Measurements from ENCODE around the gene DNMT3B.
"Not testable (repeated sequence)": the region's sequence is repeated elsewhere in the genome, so short reads cannot be mapped to it uniquely, and the experiment has no call there.

Gene DNMT3B

GRCh38 chr20:32762754-32763201, 593 bp downstream of the DNMT3B start:
- Histone ChIP-seq H3K4me3 (ENCODE audit: low read depth, low read length, poor library complexity, severe bottlenecking) (peak overlapping the region; percentile 93), H3K27me3 (ENCODE audit: insufficient read depth, low read length) (no peaks in the 10 kb centered on the region), H3K4me1 (ENCODE audit: insufficient read depth, low read length, severe bottlenecking) (peaks cover 35% of the 10 kb centered on the region), H3K9me3 (ENCODE audit: low read length) (no peaks in the 10 kb centered on the region), H3K4me2 (ENCODE audit: low read length) (peak overlapping the region; percentile 97), H3K27ac (ENCODE audit: low read depth, low read length, poor library complexity, severe bottlenecking) (no peak overlapping the region), H4K20me1 (ENCODE audit: insufficient read depth, low read length) (no peaks in the 10 kb centered on the region), H2AFZ (ENCODE audit: low read length) (no peak overlapping the region), H3K36me3 (ENCODE audit: insufficient read depth, low read length) (no peaks in the 10 kb centered on the region), H3K9me2 (ENCODE audit: low read depth, low read length) (no peaks in the 10 kb centered on the region), H3K9ac (ENCODE audit: low read length) (peak overlapping the region; percentile 84), H3K79me2 (ENCODE audit: insufficient read depth, low read length) (no peaks in the 10 kb centered on the region), H3F3A (ENCODE audit: insufficient read depth, low read length) (0 out of 2 replicates have a peak, but pooled peaks cover 5% of the 10 kb centered on the region)
- TF ChIP-seq, protein P1, sequence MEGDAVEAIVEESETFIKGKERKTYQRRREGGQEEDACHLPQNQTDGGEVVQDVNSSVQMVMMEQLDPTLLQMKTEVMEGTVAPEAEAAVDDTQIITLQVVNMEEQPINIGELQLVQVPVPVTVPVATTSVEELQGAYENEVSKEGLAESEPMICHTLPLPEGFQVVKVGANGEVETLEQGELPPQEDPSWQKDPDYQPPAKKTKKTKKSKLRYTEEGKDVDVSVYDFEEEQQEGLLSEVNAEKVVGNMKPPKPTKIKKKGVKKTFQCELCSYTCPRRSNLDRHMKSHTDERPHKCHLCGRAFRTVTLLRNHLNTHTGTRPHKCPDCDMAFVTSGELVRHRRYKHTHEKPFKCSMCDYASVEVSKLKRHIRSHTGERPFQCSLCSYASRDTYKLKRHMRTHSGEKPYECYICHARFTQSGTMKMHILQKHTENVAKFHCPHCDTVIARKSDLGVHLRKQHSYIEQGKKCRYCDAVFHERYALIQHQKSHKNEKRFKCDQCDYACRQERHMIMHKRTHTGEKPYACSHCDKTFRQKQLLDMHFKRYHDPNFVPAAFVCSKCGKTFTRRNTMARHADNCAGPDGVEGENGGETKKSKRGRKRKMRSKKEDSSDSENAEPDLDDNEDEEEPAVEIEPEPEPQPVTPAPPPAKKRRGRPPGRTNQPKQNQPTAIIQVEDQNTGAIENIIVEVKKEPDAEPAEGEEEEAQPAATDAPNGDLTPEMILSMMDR (IDR thresholded peaks at IDR 0.05; ENCODE audit: low read length): no peak
- no peak for TF ChIP-seq EZH2 (IDR thresholded peaks at IDR 0.05; ENCODE audit: borderline replicate concordance, low read length)

DNA sequence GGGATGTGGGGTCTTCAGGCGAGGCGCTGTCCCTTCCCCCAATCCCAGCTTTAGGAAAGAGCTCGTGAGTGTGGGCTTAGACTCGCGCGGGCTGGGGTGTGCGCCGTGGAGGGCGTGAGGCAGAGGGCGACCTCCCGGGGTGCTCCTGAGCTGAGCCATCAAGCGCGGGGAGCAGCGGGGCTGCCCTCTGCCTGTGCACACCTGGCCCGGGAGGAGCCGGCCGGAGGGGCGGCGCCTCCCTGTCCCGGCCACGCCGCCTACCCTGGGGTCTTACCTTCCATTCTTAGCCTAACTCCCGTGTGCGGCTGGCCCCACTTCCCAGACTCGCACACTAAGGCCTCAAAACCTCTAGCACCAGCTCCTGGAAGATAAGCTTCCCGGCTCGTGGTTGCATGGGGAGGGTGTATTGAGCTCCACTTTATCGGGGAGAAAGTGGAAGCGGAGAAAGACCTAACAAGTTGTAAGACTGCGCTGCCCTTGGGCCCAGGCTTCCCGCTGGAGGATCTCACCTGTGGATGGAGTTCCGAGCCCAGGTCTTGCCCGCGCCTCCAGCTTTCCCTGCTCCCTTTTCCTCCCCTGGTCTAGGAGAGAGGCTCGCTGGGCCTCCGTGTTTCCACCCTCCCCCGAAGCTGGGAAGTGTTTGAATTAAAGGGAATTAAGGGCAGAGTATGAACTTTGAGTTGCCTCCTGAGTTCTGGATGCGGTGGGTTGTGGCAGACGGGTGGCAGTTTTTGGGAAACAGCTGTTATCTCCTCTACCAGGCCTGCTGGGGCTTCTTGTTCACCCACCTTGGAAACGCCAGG, 1.2 kb downstream of the DNMT3B start:
- Histone ChIP-seq H3K4me2 (ENCODE audit: low read length) (peak overlapping the region; percentile 97), H4K20me1 (ENCODE audit: insufficient read depth, low read length) (no peaks in the 10 kb centered on the region), H3K4me3 (ENCODE audit: low read depth, low read length, poor library complexity, severe bottlenecking) (peak overlapping the region; percentile 93), H3K36me3 (ENCODE audit: insufficient read depth, low read length) (no peaks in the 10 kb centered on the region), H3K9ac (ENCODE audit: low read length) (peak overlapping the region; percentile 84), H3F3A (ENCODE audit: insufficient read depth, low read length) (0 out of 2 replicates have a peak, but pooled peaks cover 5% of the 10 kb centered on the region), H3K4me1 (ENCODE audit: insufficient read depth, low read length, severe bottlenecking) (peaks cover 35% of the 10 kb centered on the region), H3K79me2 (ENCODE audit: insufficient read depth, low read length) (no peaks in the 10 kb centered on the region), H3K9me2 (ENCODE audit: low read depth, low read length) (no peaks in the 10 kb centered on the region), H3K27ac (ENCODE audit: low read depth, low read length, poor library complexity, severe bottlenecking) (no peak overlapping the region), H3K27me3 (ENCODE audit: insufficient read depth, low read length) (no peaks in the 10 kb centered on the region), H3K9me3 (ENCODE audit: low read length) (no peaks in the 10 kb centered on the region), H2AFZ (ENCODE audit: low read length) (no peak overlapping the region)
- TF ChIP-seq EZH2 (IDR thresholded peaks at IDR 0.05; ENCODE audit: borderline replicate concordance, low read length): no peak
- TF ChIP-seq, protein P1 (IDR thresholded peaks at IDR 0.05; ENCODE audit: low read length): no peak

DNA sequence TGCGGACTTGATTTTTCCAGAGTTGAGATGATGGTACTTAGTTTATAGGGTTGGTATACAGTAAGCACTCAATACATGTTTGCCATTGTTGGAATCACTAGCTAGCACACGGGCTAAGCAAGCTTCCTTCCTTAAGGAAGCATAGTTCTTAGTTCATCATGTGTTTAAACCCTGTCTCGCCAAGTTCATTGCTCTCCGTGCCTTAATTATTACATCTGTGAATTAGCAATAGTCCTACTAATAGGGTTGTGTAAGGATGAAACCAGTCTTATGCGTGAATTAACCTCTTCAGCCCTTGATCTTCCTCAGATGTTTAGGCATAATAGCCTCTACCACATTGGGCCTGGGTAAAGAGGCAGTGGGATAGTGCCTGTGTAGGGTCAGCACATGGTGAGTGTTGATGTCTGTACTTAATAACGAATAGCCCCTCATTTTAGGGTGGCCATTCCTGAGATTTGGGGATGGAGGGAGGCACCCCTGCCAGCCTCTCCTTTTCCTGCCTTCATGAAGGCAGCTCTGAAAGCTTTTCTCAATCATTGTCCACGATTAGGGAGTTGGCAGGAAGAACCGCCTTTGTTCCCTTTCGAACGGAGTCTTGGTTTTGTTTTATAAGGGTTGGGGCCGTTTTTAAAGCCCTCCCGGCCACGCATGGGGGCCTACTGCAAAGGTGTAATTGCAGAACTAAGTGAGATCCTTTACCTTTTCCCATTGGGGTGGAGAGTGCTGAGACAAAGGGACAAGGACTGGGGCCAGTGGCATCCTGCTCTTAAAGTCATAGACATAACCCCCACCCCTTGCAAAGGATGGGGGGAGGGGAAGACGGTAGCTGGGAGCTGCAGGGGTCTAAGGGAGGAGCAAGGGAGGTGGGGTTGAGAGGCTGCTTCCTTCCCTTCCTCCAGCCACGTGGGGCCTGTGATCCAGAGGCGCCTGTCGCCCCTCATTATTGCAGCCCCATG, 2.1 kb downstream of the DNMT3B start:
- Histone ChIP-seq H2AFZ (ENCODE audit: low read length) (no peak overlapping the region), H3K27me3 (ENCODE audit: insufficient read depth, low read length) (no peaks in the 10 kb centered on the region), H3K36me3 (ENCODE audit: insufficient read depth, low read length) (no peaks in the 10 kb centered on the region), H3F3A (ENCODE audit: insufficient read depth, low read length) (0 out of 2 replicates have a peak, but pooled peaks cover 5% of the 10 kb centered on the region), H4K20me1 (ENCODE audit: insufficient read depth, low read length) (no peaks in the 10 kb centered on the region), H3K9ac (ENCODE audit: low read length) (peak overlapping the region; percentile 84; the same call in 1 of the 2 replicates), H3K4me2 (ENCODE audit: low read length) (peak overlapping the region; percentile 97), H3K9me2 (ENCODE audit: low read depth, low read length) (no peaks in the 10 kb centered on the region), H3K9me3 (ENCODE audit: low read length) (no peaks in the 10 kb centered on the region), H3K79me2 (ENCODE audit: insufficient read depth, low read length) (no peaks in the 10 kb centered on the region), H3K4me3 (ENCODE audit: low read depth, low read length, poor library complexity, severe bottlenecking) (peak overlapping the region; percentile 93), H3K27ac (ENCODE audit: low read depth, low read length, poor library complexity, severe bottlenecking) (peak overlapping the region; percentile 39), H3K4me1 (ENCODE audit: insufficient read depth, low read length, severe bottlenecking) (peaks cover 35% of the 10 kb centered on the region)
- TF ChIP-seq EZH2 (IDR thresholded peaks at IDR 0.05; ENCODE audit: borderline replicate concordance, low read length): no peak
- TF ChIP-seq, protein P1 (IDR thresholded peaks at IDR 0.05; ENCODE audit: low read length): no peak

DNA sequence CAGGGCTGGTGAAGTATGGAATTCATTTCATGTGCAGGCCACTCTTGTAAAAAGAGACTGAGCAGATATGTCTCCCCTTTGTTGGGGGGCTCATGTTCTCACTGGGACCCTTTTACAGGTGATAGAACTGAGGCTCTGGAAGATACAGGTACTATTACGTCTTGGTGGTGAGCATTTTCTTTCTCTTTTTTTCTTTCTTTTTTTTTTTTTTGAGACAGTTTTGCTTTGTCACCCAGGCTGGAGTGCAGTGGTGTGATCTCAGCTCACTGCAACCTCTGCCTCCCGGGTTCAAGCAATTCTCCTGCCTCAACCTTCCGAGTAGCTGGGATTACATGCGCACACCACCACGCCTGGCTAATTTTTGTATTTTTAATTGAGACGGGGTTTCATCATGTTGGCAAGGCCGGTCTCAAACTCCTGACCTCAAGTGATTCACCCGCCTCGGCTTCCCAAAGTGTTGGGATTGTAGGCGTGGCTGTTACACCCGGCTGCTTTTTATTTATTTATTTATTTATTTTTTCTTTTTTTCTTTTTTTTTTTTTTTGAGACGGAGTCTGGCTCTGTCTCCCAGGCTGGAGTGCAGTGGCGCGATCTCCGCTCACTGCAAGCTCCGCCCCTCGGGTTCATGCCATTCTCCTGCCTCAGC, 3.2 kb downstream of the DNMT3B start:
- Histone ChIP-seq H3K4me1 (ENCODE audit: insufficient read depth, low read length, severe bottlenecking) (peaks cover 35% of the 10 kb centered on the region), H3K27ac (ENCODE audit: low read depth, low read length, poor library complexity, severe bottlenecking) (peak overlapping the region; percentile 39), H3K4me2 (ENCODE audit: low read length) (peak overlapping the region; percentile 97; the same call in 1 of the 2 replicates)
- H3F3A ChIP-seq (ENCODE audit: insufficient read depth, low read length); H3K36me3 ChIP-seq (ENCODE audit: insufficient read depth, low read length); H3K79me2 ChIP-seq (ENCODE audit: insufficient read depth, low read length); H4K20me1 ChIP-seq (ENCODE audit: insufficient read depth, low read length); H3K9ac ChIP-seq (ENCODE audit: low read length); H3K27me3 ChIP-seq (ENCODE audit: insufficient read depth, low read length); H3K9me3 ChIP-seq (ENCODE audit: low read length); H3K4me3 ChIP-seq (ENCODE audit: low read depth, low read length, poor library complexity, severe bottlenecking); H2AFZ ChIP-seq (ENCODE audit: low read length); H3K9me2 ChIP-seq (ENCODE audit: low read depth, low read length): not testable (repeated sequence)

Measured in OCI-LY1 (cell line).